Measurements from ENCODE around the gene CFAP70. TPM values are rescaled to one million over a fixed set of nuclear protein-coding genes. Genes with fewer than 3 reads are reported as not detected.
"Not testable (repeated sequence)": the region's sequence is repeated elsewhere in the genome, so short reads cannot be mapped to it uniquely, and the experiment has no call there.

Gene CFAP70
- total and polyA plus RNA-seq, 9 donors: 0.77 to 2.6 (median 1.4) TPM

GRCh38 chr10:73261362-73261995 is 97.2 kb downstream of the CFAP70 start:
- Histone ChIP-seq H3K4me1 (ENCODE audit: control insufficient read depth, insufficient read depth, low read length) (no peaks in the 10 kb centered on the region), H3K4me3 (ENCODE audit: low read length) (no peak overlapping the region), H3K27me3 (ENCODE audit: control insufficient read depth, insufficient read depth, low read length) (no peaks in the 10 kb centered on the region), H3K36me3 (ENCODE audit: control insufficient read depth, insufficient read depth, low read length) (no peaks in the 10 kb centered on the region), H3K27ac (ENCODE audit: low read length) (no peak overlapping the region), H3K9me3 (replicated peaks; ENCODE audit: control insufficient read depth, low read depth, low read length) (peaks cover 3% of the 10 kb centered on the region)
- no peak for DNase-seq
- 100% methylated on average over 1 of the region's 9 CpGs for WGBS (ENCODE audit: insufficient coverage)

- not testable (repeated sequence) for DNase-seq; H3K4me1 ChIP-seq (ENCODE audit: control insufficient read depth, insufficient read depth, low read length); H3K27ac ChIP-seq (ENCODE audit: low read length); H3K27me3 ChIP-seq (ENCODE audit: control insufficient read depth, insufficient read depth, low read length); H3K4me3 ChIP-seq (ENCODE audit: low read length); H3K9me3 ChIP-seq (replicated peaks; ENCODE audit: control insufficient read depth, low read depth, low read length); H3K36me3 ChIP-seq (ENCODE audit: control insufficient read depth, insufficient read depth, low read length)
- 95% methylated on average over 4 of the region's 10 CpGs for WGBS (ENCODE audit: insufficient coverage)
Observed at GRCh38 chr10:73258612-73259011, 100.1 kb downstream of the CFAP70 start.

GRCh38 chr10:73253225-73253555 is 105.5 kb downstream of the CFAP70 start:
- 0% methylated on average over 2 of the region's 4 CpGs for WGBS (ENCODE audit: insufficient coverage)
- H3K4me3 ChIP-seq (ENCODE audit: low read length): peak overlapping the region; percentile 99
- peaks cover 13% of the 10 kb centered on the region for H3K4me1 ChIP-seq (ENCODE audit: control insufficient read depth, insufficient read depth, low read length)
- no peaks in the 10 kb centered on the region for H3K27me3 ChIP-seq (ENCODE audit: control insufficient read depth, insufficient read depth, low read length)
- peak overlapping the region; percentile 89 for H3K27ac ChIP-seq (ENCODE audit: low read length)
- DNase-seq: no peak
- peaks cover 26% of the 10 kb centered on the region for H3K36me3 ChIP-seq (ENCODE audit: control insufficient read depth, insufficient read depth, low read length)
- no peaks in the 10 kb centered on the region for H3K9me3 ChIP-seq (replicated peaks; ENCODE audit: control insufficient read depth, low read depth, low read length)

GRCh38 chr10:73252445-73253224 is 106.0 kb downstream of the CFAP70 start, which contains the start of gene MRPS16:
Gene MRPS16, minus strand, starts transcription at chr10:73252644. Its CDS starts 162 bp downstream, at chr10:73252482.
- DNase-seq: peak; percentile 99
- Histone ChIP-seq H3K27me3 (ENCODE audit: control insufficient read depth, insufficient read depth, low read length) (no peaks in the 10 kb centered on the region), H3K4me3 (ENCODE audit: low read length) (peak within 1 kb of the TSS; percentile 99), H3K27ac (ENCODE audit: low read length) (peak within 1 kb of the TSS; percentile 89), H3K4me1 (ENCODE audit: control insufficient read depth, insufficient read depth, low read length) (peaks cover 16% of the 10 kb centered on the region), H3K36me3 (ENCODE audit: control insufficient read depth, insufficient read depth, low read length) (peaks cover 26% of the 10 kb centered on the region), H3K9me3 (replicated peaks; ENCODE audit: control insufficient read depth, low read depth, low read length) (no peaks in the 10 kb centered on the region)
- WGBS (ENCODE audit: insufficient coverage): 0% methylated on average over 34 of the region's 51 CpGs

GRCh38 chr10:73251683-73252444 is 106.8 kb downstream of the CFAP70 start:
- no peaks in the 10 kb centered on the region for H3K27me3 ChIP-seq (ENCODE audit: control insufficient read depth, insufficient read depth, low read length)
- no peaks in the 10 kb centered on the region for H3K9me3 ChIP-seq (replicated peaks; ENCODE audit: control insufficient read depth, low read depth, low read length)
- no peak for DNase-seq
- peaks cover 16% of the 10 kb centered on the region for H3K4me1 ChIP-seq (ENCODE audit: control insufficient read depth, insufficient read depth, low read length)
- H3K36me3 ChIP-seq (ENCODE audit: control insufficient read depth, insufficient read depth, low read length): peaks cover 26% of the 10 kb centered on the region
- H3K4me3 ChIP-seq (ENCODE audit: low read length): peak overlapping the region; percentile 99
- H3K27ac ChIP-seq (ENCODE audit: low read length): peak overlapping the region; percentile 89
- WGBS (ENCODE audit: insufficient coverage): 14% methylated on average over 20 of the region's 23 CpGs

- Histone ChIP-seq H3K36me3 (ENCODE audit: control insufficient read depth, insufficient read depth, low read length) (peaks cover 40% of the 10 kb centered on the region), H3K27ac (ENCODE audit: low read length) (no peak overlapping the region), H3K4me3 (ENCODE audit: low read length) (no peak overlapping the region), H3K9me3 (replicated peaks; ENCODE audit: control insufficient read depth, low read depth, low read length) (no peaks in the 10 kb centered on the region), H3K4me1 (ENCODE audit: control insufficient read depth, insufficient read depth, low read length) (peaks cover 18% of the 10 kb centered on the region), H3K27me3 (ENCODE audit: control insufficient read depth, insufficient read depth, low read length) (no peaks in the 10 kb centered on the region)
- no peak for DNase-seq
- WGBS (ENCODE audit: insufficient coverage): no CpG with 5 or more reads among the region's 5 CpGs
Observed at GRCh38 chr10:73248259-73248724, 110.4 kb downstream of the CFAP70 start.

GRCh38 chr10:73247509-73248258 is 111.0 kb downstream of the CFAP70 start:
- Histone ChIP-seq H3K4me1 (ENCODE audit: control insufficient read depth, insufficient read depth, low read length) (peaks cover 16% of the 10 kb centered on the region), H3K36me3 (ENCODE audit: control insufficient read depth, insufficient read depth, low read length) (peaks cover 43% of the 10 kb centered on the region)
- DNase-seq: no peak

GRCh38 chr10:73246646-73247508 is 111.8 kb downstream of the CFAP70 start, which contains the start of gene DNAJC9:
Gene DNAJC9, minus strand, starts transcription at chr10:73247255. Its CDS starts 66 bp downstream, at chr10:73247189.
- Histone ChIP-seq H3K36me3 (ENCODE audit: control insufficient read depth, insufficient read depth, low read length) (peaks cover 46% of the 10 kb centered on the region), H3K4me1 (ENCODE audit: control insufficient read depth, insufficient read depth, low read length) (peaks cover 15% of the 10 kb centered on the region)

More at GRCh38 chr10:73247509-73248258, 111.0 kb downstream of the CFAP70 start:
- Histone ChIP-seq H3K27me3 (ENCODE audit: control insufficient read depth, insufficient read depth, low read length) (no peaks in the 10 kb centered on the region), H3K4me3 (ENCODE audit: low read length) (peak overlapping the region; percentile 86), H3K27ac (ENCODE audit: low read length) (peak overlapping the region; percentile 90), H3K9me3 (replicated peaks; ENCODE audit: control insufficient read depth, low read depth, low read length) (no peaks in the 10 kb centered on the region)
- no CpG with 5 or more reads among the region's 4 CpGs for WGBS (ENCODE audit: insufficient coverage)

GRCh38 chr10:73246322-73246645 is 112.4 kb downstream of the CFAP70 start:
- WGBS (ENCODE audit: insufficient coverage): no CpG with 5 or more reads among the region's 8 CpGs
- no peaks in the 10 kb centered on the region for H3K9me3 ChIP-seq (replicated peaks; ENCODE audit: control insufficient read depth, low read depth, low read length)
- no peak for DNase-seq
- H3K36me3 ChIP-seq (ENCODE audit: control insufficient read depth, insufficient read depth, low read length): peaks cover 42% of the 10 kb centered on the region
- peaks cover 10% of the 10 kb centered on the region for H3K4me1 ChIP-seq (ENCODE audit: control insufficient read depth, insufficient read depth, low read length)
- H3K27ac ChIP-seq (ENCODE audit: low read length): peak overlapping the region; percentile 90
- H3K4me3 ChIP-seq (ENCODE audit: low read length): peak overlapping the region; percentile 86
- H3K27me3 ChIP-seq (ENCODE audit: control insufficient read depth, insufficient read depth, low read length): no peaks in the 10 kb centered on the region

More at GRCh38 chr10:73246646-73247508, 111.8 kb downstream of the CFAP70 start, which contains the start of gene DNAJC9:
- H3K9me3 ChIP-seq (replicated peaks; ENCODE audit: control insufficient read depth, low read depth, low read length): no peaks in the 10 kb centered on the region
- 0% methylated on average over 77 of the region's 78 CpGs for WGBS (ENCODE audit: insufficient coverage)
- peak within 1 kb of the TSS; percentile 90 for H3K27ac ChIP-seq (ENCODE audit: low read length)
- H3K4me3 ChIP-seq (ENCODE audit: low read length): peak within 1 kb of the TSS; percentile 86
- no peaks in the 10 kb centered on the region for H3K27me3 ChIP-seq (ENCODE audit: control insufficient read depth, insufficient read depth, low read length)
- DNase-seq: peak; percentile 97

Data from muscle of leg (tissue), 11 donors.